Activated CD4-positive, alpha-beta T cell treated with anti-CD3 and anti-CD28 coated beads, Interleukin-2, amount 10 ng/mL, durations not matched to agents 7 days and 5 days (primary cell): Measurements from ENCODE around the gene FAM20B. TPM values are rescaled to one million over a fixed set of nuclear protein-coding genes. Genes with fewer than 3 reads are reported as not detected.

Experiments
- CTCF ChIA-PET: fragments of 350-600 bp; sonication (Branson Sonifier 250); formaldehyde crosslinking; loops from one replicate; lab custom pipeline; 2021; ENCODE audit warnings: antibody characterized with exemption; lab: Charles Lee
- POLR2A ChIA-PET: fragments of 350-600 bp; sonication (Branson Sonifier 250); formaldehyde crosslinking; loops from one replicate; lab custom pipeline; 2021; ENCODE audit warnings: antibody characterized with exemption; lab: Charles Lee
- DNase-seq: peaks from one replicate; pipeline ENCODE4 v3.0.0-alpha.2; 2020
- H3K27ac Mint-ChIP-seq: one replicate; pipeline ENCODE4 v1.8.0; 2021; ENCODE audit warnings: mild to moderate bottlenecking, moderate library complexity, mixed read lengths
- H3K27me3 Mint-ChIP-seq: one replicate; pipeline ENCODE4 v1.8.0; 2021; ENCODE audit warnings: mixed read lengths
- H3K36me3 Mint-ChIP-seq: one replicate; pipeline ENCODE4 v1.8.0; 2021; ENCODE audit warnings: low read depth, mixed read lengths
- H3K4me1 Mint-ChIP-seq: one replicate; pipeline ENCODE4 v1.8.0; 2021; ENCODE audit warnings: mixed read lengths
- H3K4me3 Mint-ChIP-seq: one replicate; pipeline ENCODE4 v1.8.0; 2021; ENCODE audit warnings: mild to moderate bottlenecking, moderate library complexity, mixed read lengths
- H3K9me3 Mint-ChIP-seq: one replicate; pipeline ENCODE4 v1.8.0; 2021; ENCODE audit warnings: mixed read lengths
- total RNA-seq, 2 experiments: library from RNA; stranded (reverse); gene quantifications; one replicate each; pipeline ENCODE4 v1.2.3, GENCODE V29; 2021

FAM20B gene
- total RNA-seq, 2 experiments from 2014 or later = 25.1 to 31.3 TPM

DNA sequence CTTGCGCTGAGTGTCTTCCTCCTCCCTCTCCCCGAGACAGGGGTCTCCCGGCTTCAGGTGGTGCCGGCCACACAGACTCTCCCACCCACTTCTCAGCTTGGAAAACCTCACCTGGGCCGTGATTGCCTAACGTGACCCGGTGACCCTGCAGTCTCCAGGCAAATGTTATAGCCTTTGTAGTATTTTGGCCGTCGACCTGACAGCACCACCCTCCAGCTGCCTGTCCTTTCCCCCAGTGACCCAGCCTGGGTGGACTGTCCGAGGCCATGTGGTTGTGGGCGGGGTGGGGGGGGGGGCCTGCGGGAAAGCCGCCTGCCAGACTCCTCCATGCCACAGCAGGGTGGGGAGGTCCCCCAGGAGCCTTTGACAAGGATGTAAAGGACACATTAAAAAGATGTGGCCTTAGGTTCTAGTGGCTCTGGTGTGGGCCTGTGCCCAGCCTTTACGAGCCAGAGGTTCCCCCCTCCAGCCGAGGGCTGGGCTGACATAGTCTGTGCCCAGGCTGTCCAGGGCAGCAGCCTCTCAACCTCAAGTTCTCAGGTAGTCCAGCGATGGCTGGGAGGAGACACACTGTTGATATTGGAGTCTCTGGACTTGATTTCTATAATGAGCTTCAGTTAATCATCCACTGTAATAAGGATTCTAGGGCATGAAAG is 64.3 kb downstream of the FAM20B start:
- Mint-ChIP-seq H3K27me3 (no peaks in the 10 kb centered on the region), H3K4me3 (no peak overlapping the region), H3K36me3 (peaks cover 40% of the 10 kb centered on the region), H3K4me1 (peaks cover 6% of the 10 kb centered on the region), H3K27ac (no peak overlapping the region), H3K9me3 (no peaks in the 10 kb centered on the region)
- DNase-seq = no peak
- ChIA-PET POLR2A (no interaction called here), CTCF (interaction anchor here (0.7 to 2.8 kb wide), 3 partner anchors 9 to 36 kb away, joined by 3 to 9 read pairs (median 5); partner anchors contain the start of gene TOR3A)

DNA sequence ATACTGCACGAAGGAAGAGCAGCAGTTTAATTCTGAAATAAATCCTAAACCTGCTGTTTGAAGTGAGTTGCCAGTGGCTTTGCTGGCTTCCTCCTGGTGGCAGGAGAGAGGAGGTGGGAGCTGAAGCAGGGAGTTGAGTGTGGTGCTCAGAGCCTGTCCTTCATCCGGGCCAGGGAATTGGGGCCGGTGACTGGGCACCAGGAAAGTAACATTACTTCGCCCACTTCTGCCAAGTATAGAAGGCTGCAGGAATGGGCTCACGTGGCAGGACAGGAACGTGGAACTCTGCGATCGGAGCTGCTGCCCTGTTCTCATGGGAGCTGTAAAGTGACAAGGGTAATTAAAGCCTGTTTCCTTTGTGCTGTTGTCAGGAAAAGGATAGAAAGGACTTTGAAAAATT is 64.8 kb downstream of the FAM20B start:
- ChIA-PET CTCF (interaction anchor here (0.7 to 2.8 kb wide), 3 partner anchors 9 to 36 kb away, joined by 3 to 9 read pairs (median 5); partner anchors contain the start of gene TOR3A), POLR2A (no interaction called here)
- H3K27ac Mint-ChIP-seq = no peak overlapping the region

DNA sequence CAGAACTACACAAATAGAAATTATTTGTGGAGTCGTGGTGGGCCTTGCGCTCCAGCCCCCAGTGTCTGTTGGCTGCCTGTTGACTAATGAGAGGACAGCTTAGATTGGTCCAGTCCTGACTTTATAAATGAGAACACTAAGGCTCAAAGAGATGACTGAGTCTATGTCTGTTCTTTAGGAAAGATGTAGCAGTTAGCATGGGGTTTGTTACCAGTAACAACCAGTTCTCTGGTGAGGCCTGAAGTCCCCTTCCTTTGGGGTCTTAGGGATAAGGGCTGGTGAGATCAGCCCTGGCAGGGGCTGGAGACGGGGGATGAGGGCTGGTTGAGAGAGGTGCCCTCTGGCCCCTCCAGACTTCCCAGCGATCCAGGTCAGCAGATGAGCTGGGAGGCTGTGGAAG is 65.2 kb downstream of the FAM20B start:
- ChIA-PET CTCF (interaction anchor here (0.7 to 2.8 kb wide), 4 partner anchors 8 to 35 kb away, joined by 3 to 9 read pairs (median 6); partner anchors contain the start of gene TOR3A), POLR2A (no interaction called here)
- no peak for DNase-seq
- Mint-ChIP-seq H3K9me3 (no peaks in the 10 kb centered on the region), H3K4me1 (peaks cover 3% of the 10 kb centered on the region), H3K4me3 (no peak overlapping the region), H3K27me3 (no peaks in the 10 kb centered on the region), H3K36me3 (peaks cover 40% of the 10 kb centered on the region), H3K27ac (no peak overlapping the region)

More for the DNA sequence above, 64.8 kb downstream of the FAM20B start:
- no peaks in the 10 kb centered on the region for H3K27me3 Mint-ChIP-seq
- H3K36me3 Mint-ChIP-seq = peaks cover 39% of the 10 kb centered on the region
- H3K9me3 Mint-ChIP-seq = no peaks in the 10 kb centered on the region
- no peak overlapping the region for H3K4me3 Mint-ChIP-seq
- peaks cover 3% of the 10 kb centered on the region for H3K4me1 Mint-ChIP-seq
- no peak for DNase-seq

DNA sequence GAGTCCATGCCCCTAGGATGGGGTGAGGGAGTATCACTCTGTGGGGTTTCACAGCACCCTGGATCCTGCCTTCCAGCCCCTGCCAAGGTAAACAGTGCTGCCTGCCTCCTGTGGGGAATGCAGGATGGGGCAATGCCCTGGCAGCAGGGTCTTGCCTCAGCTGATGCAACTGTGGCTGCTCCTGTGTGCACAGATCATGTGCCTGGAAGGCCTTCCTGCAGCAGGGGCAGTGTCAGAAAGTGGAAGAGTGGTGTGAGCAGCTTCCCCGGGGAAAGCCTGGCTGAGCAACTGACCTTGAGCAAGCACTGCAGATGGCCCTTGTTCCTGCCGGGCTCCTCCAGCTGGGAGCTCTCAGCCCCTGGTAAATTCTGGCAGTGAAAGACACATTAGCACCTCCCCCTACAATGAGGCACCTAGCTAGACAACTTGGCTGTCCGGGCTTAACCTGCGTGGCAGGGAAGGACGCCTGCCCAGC is 66.0 kb downstream of the FAM20B start:
- no peak for DNase-seq
- Mint-ChIP-seq H3K4me1 (peaks cover 1% of the 10 kb centered on the region), H3K27ac (no peak overlapping the region), H3K27me3 (no peaks in the 10 kb centered on the region), H3K9me3 (no peaks in the 10 kb centered on the region), H3K4me3 (no peak overlapping the region), H3K36me3 (peaks cover 43% of the 10 kb centered on the region)
- ChIA-PET POLR2A (no interaction called here), CTCF (interaction anchor here (1.8 to 2.8 kb wide), 3 partner anchors 9 to 35 kb away, joined by 5 to 9 read pairs (median 8); no protein-coding TSS in a partner anchor)

- DNase-seq = no peak
- no peaks in the 10 kb centered on the region for H3K27me3 Mint-ChIP-seq
- no peaks in the 10 kb centered on the region for H3K9me3 Mint-ChIP-seq
- POLR2A ChIA-PET = no interaction called here
- H3K4me1 Mint-ChIP-seq = no peaks in the 10 kb centered on the region
- no peak overlapping the region for H3K27ac Mint-ChIP-seq
- no peak overlapping the region for H3K4me3 Mint-ChIP-seq
- peaks cover 49% of the 10 kb centered on the region for H3K36me3 Mint-ChIP-seq
- CTCF ChIA-PET = interaction anchor here (1.1 to 2.8 kb wide), 3 partner anchors 10 to 272 kb away, joined by 3 to 9 read pairs (median 8); no protein-coding TSS in a partner anchor
Measured at GRCh38 chr1:179092896-179093461, 67.3 kb downstream of the FAM20B start.

GRCh38 chr1:179094818-179095217 is 69.1 kb downstream of the FAM20B start:
- H3K4me1 Mint-ChIP-seq = no peaks in the 10 kb centered on the region
- peaks cover 39% of the 10 kb centered on the region for H3K36me3 Mint-ChIP-seq
- POLR2A ChIA-PET = no interaction called here
- CTCF ChIA-PET = interaction anchor here (1.0 kb wide), 1 partner anchor 553 kb away, joined by 3 read pairs; no protein-coding TSS in a partner anchor
- H3K9me3 Mint-ChIP-seq = no peaks in the 10 kb centered on the region
- no peak for DNase-seq
- no peak overlapping the region for H3K4me3 Mint-ChIP-seq
- no peaks in the 10 kb centered on the region for H3K27me3 Mint-ChIP-seq
- H3K27ac Mint-ChIP-seq = no peak overlapping the region

DNA sequence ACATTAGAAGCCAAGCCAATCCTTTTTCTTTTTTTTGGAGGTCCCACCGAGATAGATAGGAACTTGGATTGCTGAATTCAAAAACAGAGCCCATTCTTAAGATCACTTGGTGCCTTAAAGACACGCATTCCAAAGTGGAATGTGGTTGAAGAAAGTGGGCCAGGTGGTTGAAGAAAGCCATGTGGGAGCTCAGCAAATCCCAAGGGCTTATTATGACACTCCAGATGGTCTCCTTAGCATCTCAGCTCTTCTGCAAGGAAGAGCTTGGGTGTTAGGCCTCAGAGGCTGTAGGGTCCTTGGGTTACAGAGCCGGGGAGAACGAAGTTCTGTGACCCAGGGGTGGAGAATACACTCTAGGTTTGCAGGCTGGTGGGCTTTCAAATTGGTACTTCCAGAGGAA is 69.7 kb downstream of the FAM20B start:
- no peak for DNase-seq
- no peaks in the 10 kb centered on the region for H3K4me1 Mint-ChIP-seq
- H3K27ac Mint-ChIP-seq = no peak overlapping the region
- no peak overlapping the region for H3K4me3 Mint-ChIP-seq
- H3K36me3 Mint-ChIP-seq = peaks cover 37% of the 10 kb centered on the region
- no peaks in the 10 kb centered on the region for H3K9me3 Mint-ChIP-seq
- ChIA-PET CTCF (no interaction called here), POLR2A (no interaction called here)
- H3K27me3 Mint-ChIP-seq = no peaks in the 10 kb centered on the region

- Mint-ChIP-seq H3K9me3 (no peaks in the 10 kb centered on the region), H3K4me3 (no peak overlapping the region), H3K4me1 (no peaks in the 10 kb centered on the region), H3K27ac (no peak overlapping the region), H3K27me3 (no peaks in the 10 kb centered on the region), H3K36me3 (peaks cover 37% of the 10 kb centered on the region)
- DNase-seq = no peak
- ChIA-PET CTCF (no interaction called here), POLR2A (no interaction called here)
Measured at GRCh38 chr1:179095924-179096323, 70.2 kb downstream of the FAM20B start.

DNA sequence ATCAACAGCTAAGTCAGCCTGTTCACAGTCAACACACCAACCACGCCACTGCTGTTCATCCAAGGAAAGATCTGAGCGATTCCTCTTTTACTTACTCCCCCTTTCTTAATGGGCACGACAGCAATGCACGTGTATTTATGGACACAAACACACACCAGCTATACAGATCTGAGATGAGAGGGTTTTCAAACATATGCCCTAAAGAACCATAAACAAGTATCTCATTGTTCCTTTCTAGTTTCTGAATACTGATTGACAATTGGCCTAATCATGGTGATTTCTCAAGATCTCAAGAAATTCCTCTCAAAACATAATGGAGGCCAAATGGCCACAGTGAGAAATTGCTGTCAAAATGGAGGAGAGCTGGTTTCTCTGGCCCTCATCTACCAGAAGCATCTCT is 74.2 kb downstream of the FAM20B start:
- H3K4me1 Mint-ChIP-seq = no peaks in the 10 kb centered on the region
- no peaks in the 10 kb centered on the region for H3K9me3 Mint-ChIP-seq
- no peaks in the 10 kb centered on the region for H3K27me3 Mint-ChIP-seq
- POLR2A ChIA-PET = interaction anchor here (0.5 kb wide), 1 partner anchor 97 kb away, joined by 5 read pairs; no protein-coding TSS in a partner anchor
- H3K36me3 Mint-ChIP-seq = peaks cover 18% of the 10 kb centered on the region
- no peak for DNase-seq
- CTCF ChIA-PET = no interaction called here
- no peak overlapping the region for H3K27ac Mint-ChIP-seq
- H3K4me3 Mint-ChIP-seq = no peak overlapping the region

GRCh38 chr1:179101566-179101965 is 75.9 kb downstream of the FAM20B start:
- Mint-ChIP-seq H3K27ac (no peak overlapping the region), H3K4me3 (no peak overlapping the region)

DNA sequence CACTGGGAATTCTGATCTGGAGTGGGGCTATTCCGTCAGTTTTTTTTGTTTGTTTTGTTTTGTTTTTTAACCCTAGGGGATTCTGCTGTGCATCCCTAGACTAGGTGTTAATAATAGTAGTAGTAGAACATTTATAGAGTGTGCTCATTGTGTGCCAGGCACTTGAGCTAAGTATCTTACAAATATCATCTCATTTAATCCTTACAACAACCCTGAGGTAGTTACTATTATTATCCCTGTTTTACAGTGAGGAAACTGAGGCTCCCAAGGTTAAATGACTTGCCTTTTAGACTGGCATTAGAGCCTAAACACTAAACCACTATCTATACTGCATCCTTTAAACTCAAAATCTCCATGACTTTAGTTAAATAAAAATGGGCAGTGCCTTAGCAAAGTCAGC is 78.3 kb downstream of the FAM20B start:
- no peaks in the 10 kb centered on the region for H3K9me3 Mint-ChIP-seq
- no peak for DNase-seq
- no peaks in the 10 kb centered on the region for H3K27me3 Mint-ChIP-seq
- H3K27ac Mint-ChIP-seq = no peak overlapping the region
- POLR2A ChIA-PET = no interaction called here
- no peaks in the 10 kb centered on the region for H3K4me1 Mint-ChIP-seq
- H3K4me3 Mint-ChIP-seq = no peak overlapping the region
- peaks cover 2% of the 10 kb centered on the region for H3K36me3 Mint-ChIP-seq
- CTCF ChIA-PET = no interaction called here

More at GRCh38 chr1:179101566-179101965, 75.9 kb downstream of the FAM20B start:
- Mint-ChIP-seq H3K36me3 (peaks cover 8% of the 10 kb centered on the region), H3K27me3 (no peaks in the 10 kb centered on the region), H3K4me1 (no peaks in the 10 kb centered on the region), H3K9me3 (no peaks in the 10 kb centered on the region)
- POLR2A ChIA-PET = no interaction called here
- CTCF ChIA-PET = interaction anchor here (0.8 to 1.4 kb wide), 3 partner anchors 14 to 36 kb away, joined by 3 to 4 read pairs (median 3); no protein-coding TSS in a partner anchor
- DNase-seq = no peak

DNA sequence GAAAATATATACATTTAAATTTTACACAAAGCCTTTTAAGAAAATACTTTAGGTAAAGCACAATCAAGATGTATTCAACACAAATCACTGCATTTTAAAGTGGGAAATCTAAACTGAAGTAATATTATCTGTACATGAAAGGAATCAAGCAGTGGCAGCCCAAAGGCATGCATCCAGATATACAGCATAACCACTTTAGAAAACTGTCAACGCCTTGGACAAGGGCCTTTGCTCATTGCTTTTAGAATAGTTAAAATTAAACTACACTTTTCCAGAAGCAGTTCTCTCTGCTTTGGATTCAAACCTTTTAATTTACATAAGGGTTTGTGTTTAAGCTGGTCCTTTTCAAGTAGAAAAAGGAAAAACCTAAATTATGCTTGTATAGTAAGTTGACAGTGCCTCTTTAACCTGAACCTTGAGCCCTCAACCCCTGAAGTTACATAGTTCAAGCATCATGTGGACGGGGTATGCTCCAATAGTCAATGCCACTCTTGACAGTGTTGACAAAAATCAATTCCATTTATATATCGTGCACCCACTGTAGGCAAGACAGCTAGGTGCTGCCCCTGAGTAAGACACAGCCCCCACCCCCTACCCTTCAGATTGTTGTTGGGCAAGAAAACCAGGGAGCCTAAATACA is 79.0 kb downstream of the FAM20B start:
- Mint-ChIP-seq H3K4me3 (no peak overlapping the region), H3K27me3 (no peaks in the 10 kb centered on the region), H3K36me3 (peaks cover 2% of the 10 kb centered on the region), H3K27ac (no peak overlapping the region), H3K9me3 (no peaks in the 10 kb centered on the region), H3K4me1 (no peaks in the 10 kb centered on the region)
- ChIA-PET POLR2A (no interaction called here), CTCF (interaction anchor here (0.7 kb wide), 1 partner anchor 11 kb away, joined by 3 read pairs; no protein-coding TSS in a partner anchor)
- DNase-seq = no peak
